Ramos (cell line): ENCODE measurements around the gene CCDC187.
"Not testable (repeated sequence)": the region's sequence is repeated elsewhere in the genome, so short reads cannot be mapped to it uniquely, and the experiment has no call there.

Experiments used
- in situ Hi-C: fragments of 300-500 bp; cut with MboI; formaldehyde crosslinking; loops from one replicate; pipeline ENCODE4 v1.14.3; 2022; ENCODE audit warnings: low sequenced_read_pairs; ENCODE audit not compliant: unreplicated experiment

CCDC187 gene

DNA sequence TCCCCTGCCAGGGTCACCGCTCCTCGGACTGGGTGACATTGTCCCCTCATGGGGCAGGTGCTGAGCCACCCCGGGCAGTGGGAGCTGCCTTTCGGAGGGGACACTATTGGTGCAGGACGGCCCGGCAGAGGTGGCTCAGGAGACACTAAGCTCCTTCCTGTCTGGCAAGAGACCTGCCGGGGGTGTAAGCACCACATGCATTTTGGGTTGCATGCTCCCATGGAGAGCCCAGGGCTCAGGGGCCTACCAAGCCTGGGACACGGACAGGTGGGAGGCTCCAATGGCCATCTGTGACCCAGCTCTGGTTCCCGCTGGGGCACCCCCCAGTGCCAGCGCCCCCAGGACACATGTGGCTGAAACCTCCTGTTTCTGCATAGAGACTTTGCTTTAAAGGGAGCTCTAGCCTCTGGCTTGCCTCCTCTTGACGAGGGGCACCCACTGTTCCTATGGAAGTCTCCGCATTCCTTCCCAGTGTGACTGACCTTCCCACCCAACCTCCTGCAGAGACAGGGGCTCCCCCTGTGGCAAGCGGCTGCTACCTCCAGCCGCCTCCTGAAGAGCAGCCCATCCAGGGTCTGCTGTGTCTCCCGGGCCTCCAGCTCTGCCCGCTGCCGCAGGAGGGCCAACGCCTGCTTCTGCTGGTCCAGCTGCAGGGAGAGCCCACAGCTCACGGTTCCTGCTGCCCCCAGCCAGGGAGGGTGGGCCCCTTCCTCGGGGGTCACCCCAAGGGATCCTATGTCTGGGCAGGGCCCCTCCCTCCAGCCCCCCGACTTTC, 28.1 kb downstream of the CCDC187 start:
- in situ Hi-C loops, result no loop called here

- in situ Hi-C loops, result no loop called here
These were observed 28.9 kb downstream of the CCDC187 start for GRCh38 chr9:136274786-136275654.

DNA sequence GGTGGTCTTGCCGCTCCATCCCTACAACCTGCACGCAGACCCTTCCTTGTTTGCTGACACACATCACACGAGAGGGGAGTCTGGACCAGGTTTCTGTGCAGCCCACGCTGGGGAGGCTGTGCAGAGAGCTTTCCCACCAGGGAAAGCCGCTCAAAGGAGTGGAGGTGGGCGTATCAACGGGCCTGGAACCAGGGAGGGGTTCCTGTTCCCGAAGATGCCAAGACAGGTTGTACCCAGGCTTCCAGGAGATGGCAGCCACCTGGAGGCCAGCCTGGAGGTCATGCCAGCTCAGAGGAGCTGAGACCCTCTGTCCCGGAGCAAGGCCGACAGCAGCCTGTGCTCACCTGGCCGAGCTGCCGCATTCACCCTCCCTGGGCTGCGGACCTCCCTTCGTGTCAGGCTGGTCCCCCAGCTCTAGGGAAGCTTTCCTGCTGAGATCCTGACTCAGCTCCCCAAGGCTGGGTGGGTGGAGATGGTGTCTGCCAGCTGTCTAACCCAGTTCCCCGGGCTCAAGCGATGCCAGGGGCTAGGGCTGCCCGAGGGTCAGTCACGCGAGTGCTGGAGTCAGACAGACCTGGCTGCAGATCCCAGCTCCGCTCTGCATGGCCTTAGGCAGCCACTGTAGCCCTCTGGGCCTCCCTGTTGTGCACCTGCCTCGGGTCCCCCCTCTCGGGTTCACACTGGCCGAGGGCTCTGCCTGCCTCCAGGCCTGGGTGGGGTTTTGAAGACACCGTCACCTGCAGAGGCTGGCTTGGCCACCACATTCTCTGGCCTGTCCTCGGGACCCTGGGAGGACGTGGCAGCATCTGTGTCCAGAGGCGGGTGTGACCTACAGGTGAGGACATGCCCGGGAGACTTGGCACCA, 29.7 kb downstream of the CCDC187 start:
- in situ Hi-C loops, result no loop called here

- in situ Hi-C loops, result no loop called here
These were observed 30.5 kb downstream of the CCDC187 start for GRCh38 chr9:136273244-136273865.

- in situ Hi-C loops, result no loop called here
These were observed 33.7 kb downstream of the CCDC187 start for GRCh38 chr9:136270173-136270705.

DNA sequence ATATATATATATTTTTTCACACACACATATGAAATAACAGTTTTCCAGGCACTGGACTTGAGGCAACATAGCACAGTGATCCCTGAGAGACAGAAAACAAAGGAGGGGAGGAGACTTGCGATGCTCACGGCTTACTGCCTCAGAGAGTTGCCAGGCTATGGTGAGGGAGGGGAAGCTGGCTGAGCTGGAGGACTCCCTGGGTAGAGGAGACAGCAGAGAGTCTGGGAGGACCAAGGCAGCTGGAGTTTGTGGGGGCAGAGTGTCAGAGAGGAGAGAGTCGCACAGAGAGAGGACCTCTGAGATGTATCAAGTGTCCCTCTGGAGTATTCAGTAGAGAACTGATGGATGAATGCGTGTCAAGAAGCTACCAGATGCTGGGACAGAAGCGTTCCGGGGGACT, 35.2 kb downstream of the CCDC187 start:
- in situ Hi-C loops, result no loop called here

DNA sequence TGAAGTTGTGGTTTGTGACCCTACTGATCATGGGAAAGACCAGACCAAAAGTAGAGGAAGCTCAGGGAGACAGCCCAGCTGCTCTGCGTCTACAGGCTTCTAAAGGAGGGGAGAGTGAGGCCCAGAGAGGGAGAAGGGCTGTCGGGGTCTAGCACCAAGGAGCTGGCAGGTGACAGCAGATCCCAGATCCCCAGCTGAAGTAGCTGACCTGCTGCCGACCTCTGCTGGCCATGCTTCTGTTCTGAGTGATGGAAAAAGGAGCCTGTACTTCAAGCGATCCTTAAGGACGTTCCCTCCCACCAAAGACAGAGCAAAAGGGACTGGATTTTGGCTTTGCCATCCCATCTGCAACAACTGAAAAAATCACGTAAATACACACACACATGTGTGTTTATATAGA, 35.6 kb downstream of the CCDC187 start:
- in situ Hi-C loops, result no loop called here

- in situ Hi-C loops, result no loop called here
These were observed 36.4 kb downstream of the CCDC187 start for GRCh38 chr9:136267261-136268111.

DNA sequence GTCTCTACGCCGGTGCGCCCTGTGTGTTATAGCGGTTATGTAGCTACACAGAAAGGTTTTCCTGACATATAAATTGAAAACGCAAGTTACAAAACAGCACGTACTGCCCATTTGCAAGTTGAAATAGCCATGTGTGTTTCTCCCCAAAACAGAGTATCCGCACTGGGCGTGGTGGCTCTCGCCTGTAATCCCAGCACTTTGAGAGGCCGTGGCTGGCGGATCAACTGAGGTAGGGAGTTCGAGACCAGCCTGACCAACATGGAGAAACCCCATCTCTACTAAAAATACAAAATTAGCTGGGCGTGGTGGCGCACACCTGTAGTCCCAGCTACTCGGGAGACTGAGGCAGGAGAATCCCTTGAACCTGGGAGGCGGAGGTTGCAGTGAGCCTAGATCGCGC, 37.3 kb downstream of the CCDC187 start:
- in situ Hi-C loops, result not testable (repeated sequence)

DNA sequence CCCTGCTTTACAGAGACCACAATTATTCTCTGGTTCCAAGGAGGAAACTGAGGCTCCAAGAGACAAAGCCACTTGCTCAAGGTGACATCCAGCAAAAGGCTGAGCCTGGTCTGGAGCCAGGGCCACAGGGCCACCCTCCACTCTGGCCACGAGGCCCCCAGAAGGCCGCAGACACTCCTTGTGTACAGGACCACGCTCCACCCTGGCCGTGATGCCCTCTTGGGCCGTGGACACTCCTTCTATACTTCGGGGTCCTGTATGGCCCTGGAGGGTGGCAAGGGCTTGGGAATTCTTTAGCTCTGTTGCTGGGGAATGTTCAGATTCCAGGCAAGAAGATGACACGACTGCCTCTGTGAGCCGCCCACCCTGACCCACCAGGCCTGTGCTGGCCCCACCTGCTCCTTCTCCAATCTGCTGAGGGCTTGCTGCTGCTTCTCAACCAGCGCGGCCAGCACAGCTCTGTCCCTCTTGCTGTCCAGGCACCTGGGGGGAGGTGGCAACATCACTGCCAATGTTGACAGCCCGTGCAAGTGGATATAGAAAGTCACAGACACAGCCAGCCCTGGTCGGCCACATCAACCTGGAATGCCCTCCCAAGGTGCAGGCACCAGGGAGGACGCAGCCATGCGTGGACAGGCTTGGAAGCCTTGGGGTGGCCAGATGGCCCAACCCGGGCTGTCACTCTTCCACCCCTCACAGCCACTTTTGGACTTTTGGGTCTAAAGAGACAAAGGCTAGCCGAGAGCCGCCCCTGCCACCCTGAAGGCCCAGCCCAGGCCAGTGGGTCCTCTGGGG, 38.1 kb downstream of the CCDC187 start:
- in situ Hi-C loops, result no loop called here

- in situ Hi-C loops, result no loop called here
These were observed 39.2 kb downstream of the CCDC187 start for GRCh38 chr9:136264441-136265405.

GRCh38 chr9:136264031-136264430, 39.9 kb downstream of the CCDC187 start:
- in situ Hi-C loops, result no loop called here

DNA sequence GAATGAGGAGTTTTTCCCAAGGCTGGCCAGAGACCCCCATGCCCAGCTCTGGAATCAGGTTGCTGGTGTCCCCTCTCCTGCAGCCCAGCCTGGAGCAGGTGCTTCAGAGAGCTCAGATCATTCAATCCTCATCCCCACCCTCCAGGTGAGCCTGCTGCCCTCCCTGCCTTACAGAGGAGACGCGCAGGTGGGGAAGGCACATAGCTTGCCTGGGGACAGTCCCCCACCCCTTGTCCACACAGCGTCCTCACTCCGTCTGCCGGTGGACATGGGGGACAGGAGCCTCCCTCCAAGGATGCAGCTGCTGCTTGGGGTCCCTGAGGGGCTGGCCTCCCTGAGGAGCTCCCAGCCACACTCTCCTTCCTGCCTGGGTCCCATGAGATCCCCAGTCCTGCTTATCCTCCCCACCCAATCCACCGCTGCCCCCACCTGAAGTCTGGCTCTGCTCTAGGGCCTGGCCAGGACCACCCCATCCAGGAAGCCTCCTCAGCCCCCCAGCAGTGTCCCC, 41.2 kb downstream of the CCDC187 start:
- in situ Hi-C loops, result no loop called here

GRCh38 chr9:136261686-136262430, 42.0 kb downstream of the CCDC187 start:
- in situ Hi-C loops, result no loop called here

DNA sequence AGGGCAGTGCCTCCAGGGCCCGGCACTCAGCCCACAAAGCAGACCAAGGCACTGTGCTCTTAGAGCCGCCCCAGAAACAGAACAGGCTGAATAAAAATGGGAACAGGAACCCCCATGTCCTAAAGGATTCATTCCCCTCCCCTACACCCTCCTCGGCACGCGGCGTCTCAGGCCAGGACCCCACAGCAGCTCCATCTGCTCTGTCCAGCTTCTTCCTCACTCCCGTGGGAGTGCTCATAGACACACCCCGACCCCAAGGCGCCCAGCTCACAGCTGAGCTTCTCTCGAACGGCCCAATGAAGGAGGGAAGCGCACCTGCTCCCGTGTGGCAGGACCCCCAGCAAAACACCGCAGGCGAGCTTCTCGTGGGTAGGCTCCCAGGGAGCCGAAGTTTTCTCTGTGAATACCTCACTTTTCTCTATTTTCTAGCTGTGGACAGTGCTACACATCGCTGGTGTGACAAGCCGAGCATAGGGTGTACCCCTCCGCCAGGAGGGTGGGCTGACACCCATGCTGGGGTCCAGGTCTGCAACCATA, 42.9 kb downstream of the CCDC187 start:
- in situ Hi-C loops, result no loop called here

GRCh38 chr9:136260521-136260920, 43.4 kb downstream of the CCDC187 start:
- in situ Hi-C loops, result no loop called here
